HL-60/S4 (cell line): ENCODE data around the gene CGB2.
"Not testable (repeated sequence)": the region's sequence is repeated elsewhere in the genome, so short reads cannot be mapped to it uniquely, and the experiment has no call there.

ENCODE experiments used
- in situ Hi-C: fragments of 300-500 bp; cut with MboI; formaldehyde crosslinking; loops from 2 replicates; pipeline ENCODE4 v1.14.3; 2022; ENCODE audit warnings: low sequenced_read_pairs

Gene CGB2

DNA sequence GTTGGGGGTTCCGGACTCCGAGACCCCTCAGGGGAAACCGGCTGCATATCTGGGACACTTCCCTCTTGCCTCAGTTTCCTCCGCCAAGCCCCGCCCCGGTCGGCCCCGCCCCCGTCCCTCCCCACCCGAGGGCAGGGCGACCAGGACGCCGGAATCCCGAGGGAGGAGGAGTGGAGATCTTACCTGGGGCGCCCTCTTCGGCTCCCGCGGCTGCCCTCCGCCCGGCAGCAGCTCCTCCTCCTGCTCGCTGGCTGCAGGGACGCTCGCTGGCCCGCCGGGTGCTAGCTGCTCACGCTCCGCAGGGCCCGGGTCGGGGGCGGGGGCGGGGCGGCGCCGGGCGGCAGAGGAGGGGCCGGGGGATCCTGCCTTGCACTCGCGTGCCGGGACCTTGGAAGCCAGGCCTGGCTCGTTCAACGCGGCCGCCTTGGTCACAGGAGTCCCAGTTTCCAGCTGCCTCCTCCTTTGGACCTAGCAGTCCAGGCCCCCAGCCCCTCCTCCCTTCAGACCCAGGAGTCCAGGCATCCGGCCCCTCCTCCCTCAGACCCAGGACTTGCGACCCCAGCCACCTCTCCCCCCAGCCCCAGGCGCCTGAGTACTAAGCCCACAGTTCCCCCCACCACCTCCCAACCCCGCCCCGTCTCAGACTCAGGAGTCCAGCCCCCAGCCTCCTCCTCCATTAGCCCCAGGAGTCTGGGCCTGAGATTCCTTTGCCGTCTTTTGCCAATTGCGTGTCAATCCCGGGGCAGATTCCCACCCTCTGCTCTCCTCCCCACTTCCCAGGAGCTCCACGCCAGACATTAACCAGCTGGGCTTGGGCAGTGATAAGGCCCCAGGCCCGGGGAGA is 33.3 kb downstream of the CGB2 start, which contains the start of gene NTF4:
Gene NTF4 (minus strand): TSS at position 51 of the 844 bp plus-strand sequence. CDS start 2,821 bp downstream, outside the sequence.
- in situ Hi-C loops = no loop called here

DNA sequence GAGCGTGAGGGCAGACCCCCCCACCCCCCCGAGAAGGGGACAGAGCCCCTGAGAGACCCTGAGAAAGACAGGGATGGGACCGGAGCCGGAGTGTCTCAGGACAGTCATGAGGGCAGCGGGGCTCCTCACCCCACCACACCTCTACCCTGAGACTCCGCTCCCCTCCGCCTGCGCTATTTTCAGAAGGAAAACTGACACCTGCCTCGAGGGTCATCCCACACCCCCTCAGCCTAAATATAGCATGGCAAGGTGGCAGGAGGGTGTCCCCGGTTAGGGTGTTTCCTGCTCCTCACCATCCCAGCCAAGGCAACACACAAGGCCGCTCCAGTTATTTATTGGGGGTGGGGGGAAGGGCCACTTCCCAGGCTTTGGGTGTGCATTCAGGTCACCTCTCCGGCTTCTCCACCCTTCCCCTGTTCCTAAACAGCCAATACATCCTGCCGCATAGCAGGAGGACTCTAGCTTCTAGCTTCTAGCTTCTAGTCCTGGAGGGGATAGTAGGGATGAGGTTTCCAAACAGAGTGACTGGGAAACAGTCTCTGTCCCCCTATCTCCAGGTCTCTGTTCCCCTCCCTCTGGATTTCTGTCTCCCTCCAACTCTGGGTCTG is 34.3 kb downstream of the CGB2 start:
- in situ Hi-C loops = no loop called here

DNA sequence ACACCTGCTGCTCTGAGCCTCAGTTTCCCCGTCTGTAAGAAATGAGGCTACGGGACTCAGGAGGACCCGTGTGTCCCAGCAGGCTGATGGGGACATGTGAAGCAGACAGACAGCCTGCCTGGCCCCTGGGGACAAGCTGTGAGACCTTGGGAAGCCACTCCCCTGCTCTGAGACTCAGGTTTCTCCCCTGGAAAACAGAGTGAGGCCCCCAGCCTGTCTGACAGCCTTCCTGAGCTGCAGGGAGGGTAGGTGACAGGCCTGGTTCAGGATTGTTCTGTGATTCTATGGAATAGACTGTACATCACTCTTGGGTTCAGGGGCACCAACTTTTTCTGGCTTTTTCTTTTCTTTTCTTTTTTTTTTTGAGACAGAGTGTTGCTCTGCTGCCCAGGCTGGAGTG is 35.9 kb downstream of the CGB2 start:
- in situ Hi-C loops = no loop called here

DNA sequence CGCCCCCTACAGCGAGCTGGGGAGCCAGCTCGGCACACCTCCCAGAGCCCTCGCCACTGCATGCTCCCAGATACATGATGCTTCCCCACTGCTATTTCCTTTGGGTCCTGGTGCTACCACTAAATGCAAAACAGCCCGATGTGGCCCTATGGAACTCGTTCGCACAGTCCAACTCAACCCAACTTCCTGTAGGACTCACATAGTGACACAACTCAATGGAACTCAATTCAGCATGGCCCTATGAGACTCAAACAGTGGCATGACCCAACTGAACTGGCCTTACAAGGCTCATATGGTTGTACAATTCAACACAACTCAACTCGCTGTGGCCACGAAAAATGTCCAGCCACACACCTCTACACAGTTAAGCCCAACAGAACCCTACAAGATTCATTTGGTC is 37.3 kb downstream of the CGB2 start:
- in situ Hi-C loops = no loop called here

DNA sequence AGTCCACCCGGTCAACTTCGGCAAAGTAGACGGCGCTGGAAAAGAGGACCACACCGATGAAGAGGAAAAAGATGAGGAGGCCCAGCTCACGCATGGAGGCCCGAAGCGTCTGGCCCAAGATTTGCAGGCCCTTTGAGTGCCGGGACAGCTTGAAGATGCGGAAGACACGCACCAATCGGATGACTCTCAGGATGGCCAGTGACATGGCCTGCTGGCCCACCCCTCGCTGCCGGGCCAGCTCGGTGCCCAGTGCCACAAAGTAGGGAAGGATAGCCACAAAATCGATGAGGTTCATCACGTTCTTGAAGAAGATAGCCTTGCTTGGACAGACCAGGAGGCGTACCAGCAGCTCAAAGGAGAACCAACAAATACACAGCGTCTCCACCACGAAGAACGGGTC is 38.7 kb downstream of the CGB2 start:
- in situ Hi-C loops = no loop called here

DNA sequence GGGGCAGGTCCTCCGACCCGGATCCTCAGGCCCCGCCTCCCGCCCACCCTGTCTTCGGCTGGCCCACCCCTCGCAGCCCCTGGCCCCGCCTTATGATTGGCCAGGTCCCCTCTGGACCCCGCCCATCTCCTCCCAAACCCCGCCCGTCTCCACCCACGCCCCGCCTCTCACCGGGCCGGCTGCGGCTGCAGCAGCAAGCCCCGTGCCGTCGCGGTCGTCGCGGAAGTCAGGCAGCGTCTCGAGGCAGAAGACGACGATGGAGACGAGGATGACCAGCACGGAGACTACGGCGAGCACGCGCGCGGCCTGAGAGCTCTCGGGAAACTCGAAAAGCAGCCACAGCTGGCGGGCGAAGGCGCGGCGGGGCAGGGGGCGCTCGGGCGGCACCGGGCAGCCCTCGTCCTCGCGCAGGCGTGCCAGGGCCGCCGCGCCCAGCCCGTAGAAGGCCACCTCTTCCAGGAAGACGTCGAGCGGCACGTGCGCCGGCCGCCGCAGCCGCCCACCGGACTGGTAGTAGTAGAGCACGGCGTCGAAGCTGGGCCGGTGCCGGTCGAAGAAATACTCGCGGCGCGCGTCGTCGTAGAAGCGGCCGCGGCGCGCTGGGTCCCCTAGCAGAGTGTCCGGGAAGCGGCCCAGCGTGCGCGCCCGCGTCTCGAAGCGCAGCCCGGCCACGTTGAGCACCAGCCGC is 40.3 kb downstream of the CGB2 start:
- in situ Hi-C loops = no loop called here

DNA sequence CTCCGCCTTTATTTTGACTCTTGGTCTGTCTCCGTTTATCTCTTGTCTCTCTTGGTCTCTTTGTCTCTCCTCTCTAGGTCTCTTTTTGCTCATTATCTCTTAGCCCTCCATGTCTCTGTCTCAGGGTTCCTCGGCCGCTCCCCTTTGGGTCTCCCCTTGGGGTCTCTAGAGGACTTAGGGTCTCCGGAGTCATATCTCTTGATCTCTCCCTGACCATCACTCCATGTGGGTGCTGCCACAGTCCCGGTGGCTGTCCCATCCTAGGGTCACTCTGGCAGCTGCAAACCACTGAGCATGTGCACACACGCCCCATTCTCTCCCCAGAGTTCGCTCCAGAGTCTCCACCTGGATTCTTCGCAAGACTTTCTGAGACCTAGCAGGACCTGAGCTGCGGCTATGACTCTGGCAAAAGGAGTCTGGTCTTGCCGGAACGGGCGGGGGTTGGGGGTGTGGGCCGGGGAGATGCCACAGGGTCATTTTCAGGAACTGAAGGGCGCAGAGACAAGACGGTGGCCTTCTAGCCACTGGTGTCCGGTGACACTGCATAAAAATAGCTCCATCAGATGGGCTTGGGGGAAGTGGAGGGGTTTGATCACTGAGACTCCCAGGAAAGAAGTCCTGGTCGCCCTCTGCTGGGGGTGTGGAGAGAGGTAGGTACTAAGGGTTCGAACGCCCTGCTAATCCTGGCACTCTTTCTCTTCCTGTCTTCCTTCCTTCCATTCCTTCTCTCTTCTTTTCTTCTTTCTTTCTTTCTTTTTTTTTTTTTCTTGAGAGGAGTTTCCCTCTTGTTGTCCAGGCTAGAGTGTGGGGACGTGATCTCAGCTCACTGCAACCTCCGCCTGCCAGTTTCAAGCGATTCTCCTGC is 42.1 kb downstream of the CGB2 start:
- in situ Hi-C loops = no loop called here

DNA sequence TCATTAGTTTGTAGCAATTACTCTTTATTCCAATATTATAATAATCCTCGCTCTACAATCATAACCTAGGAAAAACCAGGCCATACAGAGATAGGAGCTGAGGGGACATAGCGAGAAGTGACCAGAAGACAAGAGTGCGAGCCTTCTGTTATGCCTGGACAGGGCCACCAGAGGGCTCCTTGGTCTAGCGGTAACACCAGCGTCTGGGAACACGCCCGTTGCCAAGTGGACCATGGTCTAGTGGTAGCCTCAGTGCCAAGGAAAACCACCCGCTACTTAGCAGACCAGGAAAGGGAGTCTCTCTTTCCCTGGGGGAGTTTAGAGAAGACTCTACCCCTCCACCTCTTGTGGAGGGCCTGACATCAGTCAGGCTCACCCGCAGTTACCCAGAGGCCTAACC is 43.2 kb downstream of the CGB2 start:
- in situ Hi-C loops = not testable (repeated sequence)

DNA sequence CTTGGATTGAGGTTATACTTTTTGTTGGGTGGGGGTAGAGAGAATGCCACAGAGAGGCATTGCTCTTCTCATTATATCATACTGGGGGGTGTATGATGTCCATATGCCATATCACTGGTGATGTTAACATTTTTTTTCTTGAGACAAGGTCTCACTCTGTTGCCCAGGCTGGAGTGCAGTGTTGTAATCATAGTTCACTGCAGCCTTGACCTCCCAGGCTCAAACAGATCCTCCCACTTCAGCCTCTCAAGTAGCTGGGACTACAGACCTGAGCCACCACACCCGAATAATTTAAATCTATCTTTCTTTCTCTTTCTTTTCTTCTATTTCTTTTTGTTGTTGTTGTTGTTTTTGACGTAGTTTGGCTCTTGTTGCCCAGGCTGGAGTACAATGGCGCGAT is 48.7 kb downstream of the CGB2 start:
- in situ Hi-C loops = no loop called here

DNA sequence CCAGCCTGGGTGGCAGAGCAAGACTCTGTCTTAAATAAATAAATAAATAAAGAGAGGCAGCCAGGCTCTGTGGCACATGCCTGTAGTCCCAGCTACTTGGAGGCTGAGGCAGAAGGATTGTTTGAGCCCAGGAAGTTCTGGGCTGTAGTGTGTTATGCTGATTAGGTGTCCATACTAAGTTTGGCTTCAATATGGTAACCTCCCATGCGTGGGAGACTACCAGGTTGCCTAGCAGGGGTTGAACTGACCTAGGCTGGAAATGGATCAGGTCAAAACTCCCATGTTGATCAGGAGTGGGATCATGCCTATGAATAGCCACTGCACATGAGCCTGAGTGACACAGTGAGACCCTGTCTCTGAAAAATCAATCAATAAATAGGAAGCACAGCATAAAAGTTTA is 49.6 kb downstream of the CGB2 start:
- in situ Hi-C loops = no loop called here
